Memory B cell (primary cell): ENCODE measurements around the gene LCE1D.

Experiments used
- ATAC-seq: fragments of 150-1000 bp; cut with Tn5 transposase; 2 replicates; pipeline ENCODE4 v1.10.0; 2021; ENCODE audit warnings: low read depth, mild to moderate bottlenecking, moderate library complexity
- DNase-seq, 2 donors: peaks; one replicate each; pipeline ENCODE4 v3.0.0; 2022; ENCODE audit warnings: low spot score in 2 of 2
- H3K27ac Mint-ChIP-seq: one replicate; pipeline ENCODE4 v1.8.0; 2022; ENCODE audit warnings: mild to moderate bottlenecking, moderate library complexity, mixed read lengths
- H3K27me3 Mint-ChIP-seq: one replicate; pipeline ENCODE4 v1.8.0; 2022; ENCODE audit warnings: mixed read lengths
- H3K36me3 Mint-ChIP-seq: one replicate; pipeline ENCODE4 v1.8.0; 2022; ENCODE audit warnings: mild to moderate bottlenecking, mixed read lengths
- H3K4me1 Mint-ChIP-seq: one replicate; pipeline ENCODE4 v1.8.0; 2022; ENCODE audit warnings: mixed read lengths
- H3K4me3 Mint-ChIP-seq: one replicate; pipeline ENCODE4 v1.8.0; 2022; ENCODE audit warnings: mild to moderate bottlenecking, moderate library complexity, mixed read lengths
- H3K9me3 Mint-ChIP-seq: one replicate; pipeline ENCODE4 v1.8.0; 2022; ENCODE audit warnings: mixed read lengths

Gene LCE1D, protein sequence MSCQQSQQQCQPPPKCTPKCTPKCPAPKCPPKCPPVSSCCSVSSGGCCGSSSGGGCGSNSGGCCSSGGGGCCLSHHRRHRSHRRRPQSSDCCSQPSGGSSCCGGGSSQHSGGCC

DNA sequence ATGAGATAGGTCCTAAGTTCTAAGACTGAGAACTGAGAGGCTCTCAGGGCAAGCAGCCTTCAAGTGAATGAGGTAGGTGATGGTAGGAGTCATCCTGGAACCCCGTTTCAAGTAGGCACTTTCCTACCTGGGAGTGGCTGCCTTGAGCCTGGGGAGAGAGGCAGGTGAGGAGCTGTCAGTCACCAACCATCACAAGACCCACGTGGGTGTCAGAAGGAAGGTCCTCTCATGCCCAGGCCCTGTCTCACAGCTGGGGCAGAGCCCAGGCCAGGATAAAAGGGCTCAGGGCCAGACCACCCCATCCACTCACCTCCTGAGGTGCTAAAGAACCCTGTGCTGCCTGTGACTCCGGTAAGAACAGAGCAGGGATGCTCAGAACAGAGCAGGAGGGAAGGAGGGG lies at the start of gene LCE1D:
TSS of gene LCE1D (plus strand) at position 301 of the 400 bp plus-strand sequence. CDS start 1,074 bp downstream, outside the sequence.
- peaks cover 3% of the 10 kb centered on the region for H3K9me3 Mint-ChIP-seq

GRCh38 chr1:152747831-152748230 lies 48.7 kb upstream of the LCE1D start:
- H3K4me1 Mint-ChIP-seq = no peaks in the 10 kb centered on the region
- ATAC-seq (no peak), DNase-seq (no peak)
- H3K9me3 Mint-ChIP-seq = no peaks in the 10 kb centered on the region
- peaks cover 14% of the 10 kb centered on the region for H3K27me3 Mint-ChIP-seq
- no peak overlapping the region for H3K27ac Mint-ChIP-seq
- no peak overlapping the region for H3K4me3 Mint-ChIP-seq
- no peaks in the 10 kb centered on the region for H3K36me3 Mint-ChIP-seq

More for the DNA sequence above, at the start of gene LCE1D:
- H3K4me1 Mint-ChIP-seq = no peaks in the 10 kb centered on the region
- DNase-seq = no peak
- no peak within 1 kb of the TSS for H3K27ac Mint-ChIP-seq
- ATAC-seq = no peak
- no peak within 1 kb of the TSS for H3K4me3 Mint-ChIP-seq
- peaks cover 6% of the 10 kb centered on the region for H3K27me3 Mint-ChIP-seq
- no peaks in the 10 kb centered on the region for H3K36me3 Mint-ChIP-seq

DNA sequence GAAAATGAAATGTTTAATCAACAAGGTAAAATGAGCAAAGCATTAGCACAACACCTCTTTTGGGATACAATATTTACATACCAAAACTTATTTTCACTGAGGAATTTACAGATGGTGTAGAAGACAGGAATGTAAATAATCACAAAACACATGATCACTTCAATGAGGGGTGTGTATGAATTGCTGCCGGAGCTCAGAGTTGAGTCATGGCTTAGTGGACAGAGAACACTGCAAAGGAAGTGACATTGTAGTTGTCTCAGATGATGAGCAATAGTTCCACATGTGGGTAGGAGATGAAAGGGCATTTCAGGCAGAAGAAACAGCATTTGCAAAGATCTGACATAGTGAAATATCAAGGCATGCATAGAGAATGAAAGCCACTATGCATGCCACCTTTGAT lies 44.3 kb upstream of the LCE1D start:
- no peaks in the 10 kb centered on the region for H3K36me3 Mint-ChIP-seq
- H3K4me1 Mint-ChIP-seq = no peaks in the 10 kb centered on the region
- DNase-seq = no peak
- H3K27ac Mint-ChIP-seq = no peak overlapping the region
- peaks cover 14% of the 10 kb centered on the region for H3K27me3 Mint-ChIP-seq
- no peak for ATAC-seq
- H3K4me3 Mint-ChIP-seq = no peak overlapping the region
- H3K9me3 Mint-ChIP-seq = no peaks in the 10 kb centered on the region

DNA sequence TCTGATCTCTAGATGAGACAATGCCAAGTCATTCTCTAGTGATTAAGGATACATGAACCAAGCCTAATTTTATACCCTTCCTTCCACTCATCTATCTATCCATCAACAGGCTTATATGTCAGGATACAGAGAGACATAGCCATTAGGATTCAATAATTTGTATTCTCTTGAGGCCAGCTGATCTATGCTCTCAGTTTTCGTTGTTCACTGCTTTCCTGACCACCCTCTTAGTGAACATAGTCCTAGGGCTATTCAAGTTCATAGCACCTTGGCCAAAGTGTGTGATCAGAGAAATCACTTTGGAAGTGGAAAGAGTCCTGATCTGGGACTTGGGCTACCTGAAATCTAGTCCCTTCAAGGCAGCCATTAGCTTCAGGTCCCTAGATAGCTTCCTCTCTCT lies 42.9 kb upstream of the LCE1D start:
- DNase-seq (no peak), ATAC-seq (no peak)
- Mint-ChIP-seq H3K27me3 (peaks cover 14% of the 10 kb centered on the region), H3K36me3 (no peaks in the 10 kb centered on the region), H3K27ac (no peak overlapping the region), H3K9me3 (no peaks in the 10 kb centered on the region), H3K4me1 (no peaks in the 10 kb centered on the region), H3K4me3 (no peak overlapping the region)

GRCh38 chr1:152756872-152757271 lies 39.6 kb upstream of the LCE1D start:
- Mint-ChIP-seq H3K4me3 (no peak overlapping the region), H3K4me1 (no peaks in the 10 kb centered on the region), H3K27me3 (peaks cover 17% of the 10 kb centered on the region), H3K27ac (no peak overlapping the region), H3K36me3 (no peaks in the 10 kb centered on the region), H3K9me3 (no peaks in the 10 kb centered on the region)
- DNase-seq (no peak), ATAC-seq (no peak)

DNA sequence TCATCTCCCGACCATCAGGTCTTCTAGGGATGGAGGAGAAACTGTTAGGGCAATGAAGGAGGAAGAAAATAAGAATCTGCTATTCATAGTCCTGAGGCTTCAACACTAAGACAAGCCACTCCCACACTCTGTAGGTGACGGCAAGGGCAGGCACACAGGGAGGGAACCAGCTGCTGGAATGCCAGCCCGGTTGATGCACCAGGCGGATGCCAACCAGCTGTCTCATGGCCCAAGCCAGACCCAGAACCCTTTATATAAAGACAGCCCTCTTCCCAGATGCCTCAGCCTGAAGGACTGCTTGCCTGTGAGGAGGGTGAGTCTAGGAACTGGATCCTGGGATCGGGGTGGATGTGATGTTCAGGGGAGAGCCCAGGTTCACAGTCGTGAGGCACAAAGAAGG lies 38.8 kb upstream of the LCE1D start, which contains the start of gene KPRP:
TSS of gene KPRP (plus strand) at position 279 of the 400 bp plus-strand sequence. CDS start 1,564 bp downstream, outside the sequence.
- ATAC-seq (no peak), DNase-seq (no peak)
- Mint-ChIP-seq H3K27me3 (peaks cover 14% of the 10 kb centered on the region), H3K9me3 (no peaks in the 10 kb centered on the region), H3K27ac (no peak within 1 kb of the TSS), H3K4me1 (no peaks in the 10 kb centered on the region), H3K36me3 (no peaks in the 10 kb centered on the region), H3K4me3 (no peak within 1 kb of the TSS)

- H3K9me3 Mint-ChIP-seq = no peaks in the 10 kb centered on the region
- DNase-seq (no peak), ATAC-seq (no peak)
- H3K36me3 Mint-ChIP-seq = no peaks in the 10 kb centered on the region
- H3K4me1 Mint-ChIP-seq = no peaks in the 10 kb centered on the region
- H3K27me3 Mint-ChIP-seq = peaks cover 13% of the 10 kb centered on the region
- no peak overlapping the region for H3K27ac Mint-ChIP-seq
- H3K4me3 Mint-ChIP-seq = no peak overlapping the region
Observed at GRCh38 chr1:152758636-152759035, 37.9 kb upstream of the LCE1D start.

DNA sequence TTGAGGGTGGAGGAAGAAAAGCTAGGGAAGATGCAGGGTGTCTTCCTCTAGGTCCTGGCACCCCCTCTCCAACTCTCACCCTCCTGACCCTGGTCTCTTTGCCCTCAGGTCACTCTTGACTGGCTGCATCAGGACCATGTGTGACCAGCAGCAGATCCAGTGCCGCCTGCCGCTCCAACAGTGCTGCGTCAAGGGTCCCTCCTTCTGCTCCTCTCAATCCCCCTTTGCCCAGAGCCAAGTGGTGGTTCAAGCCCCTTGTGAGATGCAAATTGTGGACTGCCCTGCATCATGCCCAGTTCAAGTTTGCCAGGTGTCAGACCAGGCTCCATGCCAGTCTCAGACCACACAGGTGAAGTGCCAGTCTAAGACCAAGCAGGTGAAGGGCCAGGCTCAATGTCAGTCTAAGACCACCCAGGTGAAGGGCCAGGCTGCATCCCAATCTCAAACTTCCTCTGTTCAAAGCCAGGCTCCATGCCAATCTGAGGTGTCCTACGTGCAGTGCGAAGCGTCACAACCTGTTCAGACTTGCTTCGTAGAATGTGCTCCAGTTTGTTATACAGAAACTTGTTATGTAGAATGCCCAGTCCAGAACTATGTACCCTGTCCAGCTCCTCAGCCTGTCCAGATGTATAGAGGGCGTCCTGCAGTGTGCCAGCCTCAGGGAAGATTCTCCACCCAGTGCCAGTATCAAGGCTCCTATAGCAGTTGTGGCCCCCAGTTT lies 36.9 kb upstream of the LCE1D start:
- H3K4me1 Mint-ChIP-seq = no peaks in the 10 kb centered on the region
- DNase-seq = no peak
- no peak overlapping the region for H3K27ac Mint-ChIP-seq
- no peak for ATAC-seq
- no peak overlapping the region for H3K4me3 Mint-ChIP-seq
- no peaks in the 10 kb centered on the region for H3K9me3 Mint-ChIP-seq
- peaks cover 13% of the 10 kb centered on the region for H3K27me3 Mint-ChIP-seq
- H3K36me3 Mint-ChIP-seq = no peaks in the 10 kb centered on the region

DNA sequence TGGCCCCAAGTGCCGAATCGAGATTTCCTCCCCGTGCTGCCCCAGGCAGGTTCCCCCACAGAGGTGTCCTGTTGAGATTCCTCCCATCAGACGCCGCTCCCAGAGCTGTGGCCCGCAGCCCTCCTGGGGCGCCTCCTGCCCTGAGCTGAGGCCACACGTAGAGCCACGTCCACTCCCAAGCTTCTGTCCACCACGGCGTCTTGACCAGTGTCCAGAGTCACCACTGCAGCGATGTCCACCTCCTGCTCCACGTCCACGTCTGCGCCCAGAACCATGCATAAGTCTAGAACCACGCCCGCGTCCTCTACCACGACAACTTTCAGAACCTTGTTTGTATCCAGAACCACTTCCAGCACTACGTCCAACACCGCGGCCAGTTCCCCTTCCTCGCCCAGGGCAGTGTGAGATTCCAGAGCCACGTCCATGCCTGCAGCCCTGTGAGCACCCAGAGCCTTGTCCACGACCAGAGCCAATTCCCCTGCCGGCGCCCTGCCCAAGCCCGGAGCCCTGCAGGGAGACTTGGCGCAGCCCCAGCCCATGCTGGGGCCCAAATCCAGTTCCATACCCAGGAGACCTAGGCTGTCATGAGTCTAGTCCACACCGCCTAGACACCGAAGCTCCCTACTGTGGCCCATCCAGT lies 35.9 kb upstream of the LCE1D start:
- peaks cover 17% of the 10 kb centered on the region for H3K27me3 Mint-ChIP-seq

DNA sequence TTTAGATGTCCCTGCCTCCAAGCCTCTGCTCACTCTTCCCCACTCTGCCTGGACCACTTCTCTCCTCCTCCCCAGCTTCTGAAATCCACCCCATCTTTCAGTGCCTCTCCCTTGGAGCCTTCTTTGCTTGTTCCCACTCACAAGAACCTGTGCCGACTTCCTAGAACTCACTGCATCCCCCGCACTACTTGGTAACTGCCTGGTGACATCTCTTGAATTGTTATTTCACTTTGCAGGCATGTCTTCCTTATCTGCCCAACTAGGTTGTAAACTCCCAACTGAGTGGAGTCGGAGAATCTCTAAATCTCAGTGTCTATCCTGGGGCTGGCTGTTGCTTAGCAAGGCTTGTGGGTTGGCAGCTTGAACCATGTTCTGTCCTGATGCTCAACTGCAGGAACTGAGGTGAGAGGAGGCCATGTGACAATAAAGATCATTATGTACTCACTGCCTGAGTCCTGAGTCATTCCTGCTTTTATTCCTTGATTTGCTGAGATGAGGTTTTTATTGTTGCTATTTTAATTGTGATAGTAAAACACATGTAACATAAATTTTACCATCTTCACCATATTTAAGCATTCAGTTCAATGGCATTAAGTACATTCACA lies 34.8 kb upstream of the LCE1D start:
- no peaks in the 10 kb centered on the region for H3K36me3 Mint-ChIP-seq

More for the DNA sequence above, 35.9 kb upstream of the LCE1D start:
- no peaks in the 10 kb centered on the region for H3K4me1 Mint-ChIP-seq
- H3K4me3 Mint-ChIP-seq = no peak overlapping the region
- ATAC-seq (no peak), DNase-seq (no peak)
- H3K27ac Mint-ChIP-seq = no peak overlapping the region
- no peaks in the 10 kb centered on the region for H3K36me3 Mint-ChIP-seq
- no peaks in the 10 kb centered on the region for H3K9me3 Mint-ChIP-seq

GRCh38 chr1:152768847-152769533 lies 27.5 kb upstream of the LCE1D start:
- Mint-ChIP-seq H3K4me3 (no peak overlapping the region), H3K36me3 (peaks cover 1% of the 10 kb centered on the region), H3K9me3 (peaks cover 6% of the 10 kb centered on the region), H3K27ac (no peak overlapping the region), H3K27me3 (peaks cover 10% of the 10 kb centered on the region), H3K4me1 (no peaks in the 10 kb centered on the region)
- DNase-seq (no peak), ATAC-seq (no peak)

More for the DNA sequence above, 34.8 kb upstream of the LCE1D start:
- peaks cover 13% of the 10 kb centered on the region for H3K27me3 Mint-ChIP-seq
- ATAC-seq (no peak), DNase-seq (no peak)
- H3K9me3 Mint-ChIP-seq = no peaks in the 10 kb centered on the region
- H3K4me1 Mint-ChIP-seq = no peaks in the 10 kb centered on the region
- H3K4me3 Mint-ChIP-seq = no peak overlapping the region
- H3K27ac Mint-ChIP-seq = no peak overlapping the region

GRCh38 chr1:152770411-152770810 lies 26.1 kb upstream of the LCE1D start:
- no peak for ATAC-seq
- Mint-ChIP-seq H3K27me3 (peaks cover 16% of the 10 kb centered on the region), H3K36me3 (peaks cover 1% of the 10 kb centered on the region), H3K4me3 (no peak overlapping the region), H3K4me1 (no peaks in the 10 kb centered on the region), H3K9me3 (peaks cover 8% of the 10 kb centered on the region), H3K27ac (no peak overlapping the region)
- no peak for DNase-seq

DNA sequence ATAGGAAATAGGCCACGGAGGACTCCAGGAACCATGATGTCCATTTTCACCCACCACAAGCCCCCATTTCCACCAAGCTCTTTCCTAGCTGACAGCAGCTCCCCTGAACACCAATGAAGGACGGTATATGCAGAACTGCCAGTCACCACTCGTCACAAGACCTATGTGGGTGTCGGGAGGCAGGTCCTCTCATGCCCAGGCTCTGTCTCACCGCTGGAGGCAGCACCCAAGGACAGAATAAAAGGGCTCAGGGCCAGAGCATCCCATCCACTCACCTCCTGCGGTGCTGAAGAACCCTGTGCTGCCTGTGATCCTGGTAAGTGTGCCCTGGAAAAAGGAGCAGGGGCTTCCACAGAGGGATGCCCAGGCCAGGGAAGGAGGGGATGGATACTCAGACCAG lies 21.6 kb upstream of the LCE1D start, which contains the start of gene LCE1F:
TSS of gene LCE1F (plus strand) at position 266 of the 400 bp plus-strand sequence. CDS start 1,232 bp downstream, outside the sequence.
- no peak within 1 kb of the TSS for H3K27ac Mint-ChIP-seq
- H3K36me3 Mint-ChIP-seq = peaks cover 1% of the 10 kb centered on the region
- no peak within 1 kb of the TSS for H3K4me3 Mint-ChIP-seq
- ATAC-seq (no peak), DNase-seq (no peak)
- H3K9me3 Mint-ChIP-seq = peaks cover 8% of the 10 kb centered on the region
- H3K4me1 Mint-ChIP-seq = no peaks in the 10 kb centered on the region
- H3K27me3 Mint-ChIP-seq = peaks cover 23% of the 10 kb centered on the region

- DNase-seq (no peak), ATAC-seq (no peak)
- Mint-ChIP-seq H3K27me3 (peaks cover 23% of the 10 kb centered on the region), H3K9me3 (peaks cover 7% of the 10 kb centered on the region), H3K27ac (no peak overlapping the region), H3K4me1 (no peaks in the 10 kb centered on the region), H3K36me3 (no peaks in the 10 kb centered on the region), H3K4me3 (no peak overlapping the region)
Observed at GRCh38 chr1:152776361-152776760, 20.2 kb upstream of the LCE1D start.
